Measurements from ENCODE around the gene MDP1.

GRCh38 chr14:24212924-24213865 lies 2.7 kb downstream of the MDP1 start, which contains the start of gene CHMP4A:
- TF ChIP-seq POLR2A (IDR thresholded peaks at IDR 0.05; ENCODE audit: control extremely low read depth in 1 of 2, low read depth in 2 of 2, low read length in 2 of 2) (peak; percentile 98), ZNF274 (IDR thresholded peaks at IDR 0.05; ENCODE audit: borderline replicate concordance, extremely low read depth, low read length) (no peak), CTCF (IDR thresholded peaks at IDR 0.05; ENCODE audit: control extremely low read depth in 1 of 3, insufficient read depth in 1 of 3, low read depth in 1 of 3, low read length in 3 of 3) (peak in 1 of 3 experiments; percentile 8; a peak in 1 of 4 replicates), HDAC2 (IDR thresholded peaks at IDR 0.05; ENCODE audit: borderline replicate concordance in 1 of 2, low read depth in 2 of 2, low read length in 2 of 2) (no peak), CBX8 (IDR thresholded peaks at IDR 0.05; ENCODE audit: borderline replicate concordance, low read depth, low read length) (no peak), RFX5 (IDR thresholded peaks at IDR 0.05; ENCODE audit: borderline replicate concordance, low read depth, low read length) (no peak), ATF2 (IDR thresholded peaks at IDR 0.05; ENCODE audit: low read length) (no peak), SP2 (IDR thresholded peaks at IDR 0.05; ENCODE audit: low read length) (no peak), BRCA1 (IDR thresholded peaks at IDR 0.05; ENCODE audit: low read depth, low read length) (no peak), RAD21 (IDR thresholded peaks at IDR 0.05 in 1 of 2, conservative IDR thresholded peaks at IDR 0.05 in 1 of 2; ENCODE audit: low read depth in 2 of 2, low read length in 2 of 2) (no peak; a peak in 1 of 4 replicates), TAF1 (IDR thresholded peaks at IDR 0.05; ENCODE audit: low read depth, low read length) (peak; percentile 94), EP300 (IDR thresholded peaks at IDR 0.05; ENCODE audit: borderline replicate concordance in 1 of 2, low read depth in 2 of 2, low read length in 2 of 2) (no peak), EZH2 (IDR thresholded peaks at IDR 0.05; ENCODE audit: low read depth, low read length, severe bottlenecking) (no peak), SIN3A (conservative IDR thresholded peaks at IDR 0.05 in 1 of 2, IDR thresholded peaks at IDR 0.05 in 1 of 2; ENCODE audit: low read depth in 1 of 2, low read length in 2 of 2) (peak in 1 of 2 experiments; percentile 75; a peak in 1 of 4 replicates)

Measured in H1 (cell line).